DMS79 (cell line): Measurements from ENCODE around the gene HTRA3.

Source experiments
- DNase-seq: peaks from one replicate; lab custom pipeline; 2025; lab: John Stamatoyannopoulos, UW

Gene HTRA3

GRCh38 chr4:8247047-8247930 is 22.3 kb upstream of the HTRA3 start:
- DNase-seq: no peak

- DNase-seq: no peak
These were observed 21.5 kb upstream of the HTRA3 start for GRCh38 chr4:8248091-8248490.

- DNase-seq: no peak
These were observed 19.3 kb upstream of the HTRA3 start for GRCh38 chr4:8250227-8250626.

- DNase-seq: no peak
These were observed 18.9 kb upstream of the HTRA3 start for GRCh38 chr4:8250637-8251036.

- DNase-seq: no peak
These were observed 18.3 kb upstream of the HTRA3 start for GRCh38 chr4:8251110-8251883.

- DNase-seq: no peak
These were observed 17.0 kb upstream of the HTRA3 start for GRCh38 chr4:8252301-8253173.

GRCh38 chr4:8254076-8254475 is 15.5 kb upstream of the HTRA3 start:
- no peak for DNase-seq

GRCh38 chr4:8255698-8256441 is 13.7 kb upstream of the HTRA3 start:
- DNase-seq: no peak

- DNase-seq: no peak
These were observed 11.7 kb upstream of the HTRA3 start for GRCh38 chr4:8257854-8258253.

GRCh38 chr4:8258552-8259212 is 10.9 kb upstream of the HTRA3 start:
- DNase-seq: no peak

- DNase-seq: no peak
These were observed 9.7 kb upstream of the HTRA3 start for GRCh38 chr4:8259743-8260430.

GRCh38 chr4:8260656-8261111 is 8.9 kb upstream of the HTRA3 start:
- DNase-seq: no peak

- DNase-seq: no peak
These were observed 7.6 kb upstream of the HTRA3 start for GRCh38 chr4:8261851-8262535.

- no peak for DNase-seq
These were observed 6.8 kb upstream of the HTRA3 start for GRCh38 chr4:8262637-8263322.

GRCh38 chr4:8263397-8263796 is 6.2 kb upstream of the HTRA3 start:
- DNase-seq: no peak

GRCh38 chr4:8264106-8264505 is 5.4 kb upstream of the HTRA3 start:
- no peak for DNase-seq

GRCh38 chr4:8265171-8265929 is 4.2 kb upstream of the HTRA3 start:
- no peak for DNase-seq

GRCh38 chr4:8266088-8266487 is 3.5 kb upstream of the HTRA3 start:
- DNase-seq: no peak
